GM12801 (cell line): ENCODE measurements around the gene SLC25A11.

Source experiments
- TF ChIP-seq, protein P1 (sequence below): IDR thresholded peaks from one replicate; pipeline ENCODE4 v1.5.1; 2011; ENCODE audit warnings: control low read depth; ENCODE audit not compliant: insufficient read length; ENCODE audit errors: extremely low read depth

The SLC25A11 gene

GRCh38 chr17:4897785-4898184 lies 42.1 kb downstream of the SLC25A11 start:
- TF ChIP-seq, protein P1, sequence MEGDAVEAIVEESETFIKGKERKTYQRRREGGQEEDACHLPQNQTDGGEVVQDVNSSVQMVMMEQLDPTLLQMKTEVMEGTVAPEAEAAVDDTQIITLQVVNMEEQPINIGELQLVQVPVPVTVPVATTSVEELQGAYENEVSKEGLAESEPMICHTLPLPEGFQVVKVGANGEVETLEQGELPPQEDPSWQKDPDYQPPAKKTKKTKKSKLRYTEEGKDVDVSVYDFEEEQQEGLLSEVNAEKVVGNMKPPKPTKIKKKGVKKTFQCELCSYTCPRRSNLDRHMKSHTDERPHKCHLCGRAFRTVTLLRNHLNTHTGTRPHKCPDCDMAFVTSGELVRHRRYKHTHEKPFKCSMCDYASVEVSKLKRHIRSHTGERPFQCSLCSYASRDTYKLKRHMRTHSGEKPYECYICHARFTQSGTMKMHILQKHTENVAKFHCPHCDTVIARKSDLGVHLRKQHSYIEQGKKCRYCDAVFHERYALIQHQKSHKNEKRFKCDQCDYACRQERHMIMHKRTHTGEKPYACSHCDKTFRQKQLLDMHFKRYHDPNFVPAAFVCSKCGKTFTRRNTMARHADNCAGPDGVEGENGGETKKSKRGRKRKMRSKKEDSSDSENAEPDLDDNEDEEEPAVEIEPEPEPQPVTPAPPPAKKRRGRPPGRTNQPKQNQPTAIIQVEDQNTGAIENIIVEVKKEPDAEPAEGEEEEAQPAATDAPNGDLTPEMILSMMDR, result no peak

GRCh38 chr17:4897198-4897687 lies 42.6 kb downstream of the SLC25A11 start:
- TF ChIP-seq, protein P1, result no peak

DNA sequence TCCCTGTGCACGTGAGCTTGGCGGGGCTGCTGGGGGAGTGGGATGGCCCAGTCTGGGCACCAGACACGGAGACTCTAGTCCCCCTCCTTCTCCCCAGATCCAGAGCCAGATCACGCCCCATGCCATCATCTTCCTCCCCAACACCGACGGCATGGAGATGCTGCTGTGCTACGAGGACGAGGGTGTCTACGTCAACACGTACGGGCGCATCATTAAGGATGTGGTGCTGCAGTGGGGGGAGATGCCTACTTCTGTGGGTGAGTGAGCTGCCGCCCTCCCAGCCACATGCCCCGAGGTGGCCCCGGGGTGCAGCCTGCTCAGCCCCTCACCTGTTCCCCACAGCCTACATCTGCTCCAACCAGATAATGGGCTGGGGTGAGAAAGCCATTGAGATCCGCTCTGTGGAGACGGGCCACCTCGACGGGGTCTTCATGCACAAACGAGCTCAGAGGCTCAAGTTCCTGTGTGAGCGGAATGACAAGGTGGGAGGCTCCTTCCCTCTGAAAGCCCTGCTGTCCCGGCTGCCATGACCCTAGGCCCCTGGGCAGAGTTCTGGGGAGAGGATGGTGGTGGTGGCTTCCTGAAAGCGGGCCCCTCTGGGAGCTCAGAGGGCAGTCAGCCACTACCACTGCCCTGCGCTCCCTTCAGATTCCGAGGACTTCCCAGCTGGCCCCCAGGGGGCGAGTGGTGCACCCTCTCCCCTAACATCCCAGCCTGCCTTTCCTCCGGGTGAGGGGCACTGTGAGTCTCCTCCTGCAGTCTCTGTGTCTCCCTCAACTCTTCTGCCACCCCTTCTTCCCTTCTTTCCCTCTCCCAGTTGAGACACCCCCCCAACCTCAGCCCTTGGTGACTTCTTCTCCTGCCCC lies 43.3 kb downstream of the SLC25A11 start:
- TF ChIP-seq, protein P1, result no peak

DNA sequence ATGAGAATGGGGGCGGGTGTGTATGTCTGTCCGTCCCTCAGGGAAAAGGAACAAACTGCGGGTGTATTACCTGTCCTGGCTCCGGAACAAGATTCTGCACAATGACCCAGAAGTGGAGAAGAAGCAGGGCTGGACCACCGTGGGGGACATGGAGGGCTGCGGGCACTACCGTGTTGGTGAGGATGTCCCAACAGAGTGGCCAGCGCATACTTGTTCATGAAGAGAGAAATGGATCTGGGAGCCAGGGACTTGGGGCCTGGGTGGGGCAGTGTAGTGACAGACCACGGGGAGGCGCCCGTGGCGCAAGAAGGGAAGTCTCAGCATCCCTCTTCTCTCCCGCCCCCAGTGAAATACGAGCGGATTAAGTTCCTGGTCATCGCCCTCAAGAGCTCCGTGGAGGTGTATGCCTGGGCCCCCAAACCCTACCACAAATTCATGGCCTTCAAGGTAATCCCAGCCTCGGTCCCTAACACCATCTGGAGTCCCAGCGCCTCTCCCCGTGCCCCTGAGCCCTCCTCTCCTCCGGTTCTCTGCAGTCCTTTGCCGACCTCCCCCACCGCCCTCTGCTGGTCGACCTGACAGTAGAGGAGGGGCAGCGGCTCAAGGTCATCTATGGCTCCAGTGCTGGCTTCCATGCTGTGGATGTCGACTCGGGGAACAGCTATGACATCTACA lies 44.1 kb downstream of the SLC25A11 start:
- TF ChIP-seq, protein P1, result no peak

GRCh38 chr17:4895121-4895520 lies 44.7 kb downstream of the SLC25A11 start:
- TF ChIP-seq, protein P1, result no peak

- TF ChIP-seq, protein P1, result no peak
Observed at GRCh38 chr17:4893721-4894560, 45.9 kb downstream of the SLC25A11 start.

DNA sequence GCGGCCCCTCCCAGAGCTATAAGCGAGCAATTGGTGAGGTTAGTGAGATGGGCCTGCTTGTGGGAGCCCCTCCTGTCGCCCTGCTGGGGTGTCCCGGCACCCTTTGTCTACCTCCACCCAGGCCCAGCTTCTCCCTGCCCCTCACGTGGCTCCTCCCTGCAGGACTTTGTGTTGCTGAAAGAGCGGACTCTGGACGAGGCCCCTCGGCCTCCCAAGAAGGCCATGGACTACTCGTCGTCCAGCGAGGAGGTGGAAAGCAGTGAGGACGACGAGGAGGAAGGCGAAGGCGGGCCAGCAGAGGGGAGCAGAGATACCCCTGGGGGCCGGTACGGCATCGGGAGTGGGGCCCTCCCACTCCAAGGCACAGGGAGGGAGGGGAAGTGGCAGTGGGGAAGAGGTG lies 46.6 kb downstream of the SLC25A11 start:
- TF ChIP-seq, protein P1, result no peak
